ENCODE measurements around the gene SALL4. TPM values are rescaled to one million over a fixed set of nuclear protein-coding genes. Genes with fewer than 3 reads are reported as not detected.
"Not testable (repeated sequence)": the region's sequence is repeated elsewhere in the genome, so short reads cannot be mapped to it uniquely, and the experiment has no call there.

The SALL4 gene
- total RNA-seq, 1 donor from 2014 or later = 219 TPM

GRCh38 chr20:51767867-51768758 is 34.2 kb downstream of the SALL4 start, which contains the start of gene ATP9A:
Gene ATP9A, minus strand, starts transcription at chr20:51768390. Its CDS starts 21 bp downstream, at chr20:51768369.
- peak within 1 kb of the TSS; percentile 83 for H3K4me3 ChIP-seq
- peak within 1 kb of the TSS; percentile 86 for H3K4me2 ChIP-seq
- H3K4me3 Mint-ChIP-seq = peak within 1 kb of the TSS; percentile 91
- peaks cover 9% of the 10 kb centered on the region for H3K27me3 Mint-ChIP-seq (ENCODE audit: insufficient read depth, low read depth)
- no peak for TF ChIP-seq EZH2phosphoT487 (IDR thresholded peaks at IDR 0.05)
- TF ChIP-seq CTCF (IDR thresholded peaks at IDR 0.05) = no peak
- peak; percentile 16 for TF ChIP-seq EZH2 (IDR thresholded peaks at IDR 0.05)
- no peaks in the 10 kb centered on the region for H3K36me3 ChIP-seq
- H3K4me1 Mint-ChIP-seq = peaks cover 7% of the 10 kb centered on the region
- peak within 1 kb of the TSS; percentile 69 for H3K27ac Mint-ChIP-seq
- H3K36me3 Mint-ChIP-seq = peaks cover 3% of the 10 kb centered on the region
- peak within 1 kb of the TSS; percentile 77 for H2AFZ ChIP-seq (replicated peaks)
- H3F3A ChIP-seq (ENCODE audit: low read depth) = peaks cover 48% of the 10 kb centered on the region
- H3K9me3 ChIP-seq (ENCODE audit: low read depth) = no peaks in the 10 kb centered on the region
- DNase-seq (ENCODE audit: low spot score) = peak; percentile 76
- H3K9ac ChIP-seq = peak within 1 kb of the TSS; percentile 55
- H3K9me3 Mint-ChIP-seq = peaks cover 2% of the 10 kb centered on the region
- H3K4me1 ChIP-seq = peaks cover 5% of the 10 kb centered on the region
- no peaks in the 10 kb centered on the region for H3K27me3 ChIP-seq
- no peak within 1 kb of the TSS for H3K27ac ChIP-seq
- peaks cover 31% of the 10 kb centered on the region for H3K79me2 ChIP-seq (ENCODE audit: low read depth)
- H4K20me1 ChIP-seq (ENCODE audit: low read depth) = no peaks in the 10 kb centered on the region

GRCh38 chr20:51766994-51767866 is 35.1 kb downstream of the SALL4 start:
- Mint-ChIP-seq H3K27ac (peak overlapping the region; percentile 69), H3K36me3 (peaks cover 3% of the 10 kb centered on the region), H3K27me3 (ENCODE audit: insufficient read depth, low read depth) (peaks cover 11% of the 10 kb centered on the region), H3K9me3 (peaks cover 2% of the 10 kb centered on the region), H3K4me1 (peaks cover 7% of the 10 kb centered on the region), H3K4me3 (peak overlapping the region; percentile 91)
- Histone ChIP-seq H3K4me3 (peak overlapping the region; percentile 83), H3K4me1 (peaks cover 5% of the 10 kb centered on the region), H4K20me1 (ENCODE audit: low read depth) (no peaks in the 10 kb centered on the region), H3K9me3 (ENCODE audit: low read depth) (no peaks in the 10 kb centered on the region), H3K27me3 (no peaks in the 10 kb centered on the region), H3K4me2 (peak overlapping the region; percentile 86), H3K27ac (no peak overlapping the region), H3K9ac (no peak overlapping the region), H3F3A (ENCODE audit: low read depth) (peaks cover 48% of the 10 kb centered on the region), H3K36me3 (no peaks in the 10 kb centered on the region), H3K79me2 (ENCODE audit: low read depth) (peaks cover 35% of the 10 kb centered on the region), H2AFZ (replicated peaks) (peak overlapping the region; percentile 77)
- peak; percentile 79 for DNase-seq (ENCODE audit: low spot score)
- peak; percentile 46 for TF ChIP-seq EZH2 (IDR thresholded peaks at IDR 0.05)
- TF ChIP-seq CTCF (IDR thresholded peaks at IDR 0.05) = peak; percentile 58
- TF ChIP-seq EZH2phosphoT487 (IDR thresholded peaks at IDR 0.05) = no peak

- peaks cover 11% of the 10 kb centered on the region for H3K27me3 Mint-ChIP-seq (ENCODE audit: insufficient read depth, low read depth)
- peaks cover 12% of the 10 kb centered on the region for H3K36me3 Mint-ChIP-seq
- H3K9me3 Mint-ChIP-seq; H3K27ac Mint-ChIP-seq; H3K27ac ChIP-seq; H3K4me2 ChIP-seq; H3K27me3 ChIP-seq; H3K36me3 ChIP-seq; H3K4me3 Mint-ChIP-seq; H3K9ac ChIP-seq; H2AFZ ChIP-seq (replicated peaks); H3K9me3 ChIP-seq (ENCODE audit: low read depth); DNase-seq (ENCODE audit: low spot score); H3K4me3 ChIP-seq; H4K20me1 ChIP-seq (ENCODE audit: low read depth): not testable (repeated sequence)
- H3F3A ChIP-seq (ENCODE audit: low read depth) = peaks cover 46% of the 10 kb centered on the region
- H3K4me1 Mint-ChIP-seq = peaks cover 15% of the 10 kb centered on the region
- H3K4me1 ChIP-seq = peaks cover 11% of the 10 kb centered on the region
- peaks cover 50% of the 10 kb centered on the region for H3K79me2 ChIP-seq (ENCODE audit: low read depth)
Observed at GRCh38 chr20:51765381-51765780, 36.9 kb downstream of the SALL4 start.

Data from neural progenitor cell (in vitro differentiated cells).